CD4-positive, alpha-beta T cell treated with Interleukin-4 for 1 hour (primary cell): ENCODE results near the gene OTOP2.

Experiments used
- DNase-seq, 2 donors: peaks; one replicate each; pipeline ENCODE4 v3.0.0-alpha.2; 2020 to 2022

The OTOP2 gene

DNA sequence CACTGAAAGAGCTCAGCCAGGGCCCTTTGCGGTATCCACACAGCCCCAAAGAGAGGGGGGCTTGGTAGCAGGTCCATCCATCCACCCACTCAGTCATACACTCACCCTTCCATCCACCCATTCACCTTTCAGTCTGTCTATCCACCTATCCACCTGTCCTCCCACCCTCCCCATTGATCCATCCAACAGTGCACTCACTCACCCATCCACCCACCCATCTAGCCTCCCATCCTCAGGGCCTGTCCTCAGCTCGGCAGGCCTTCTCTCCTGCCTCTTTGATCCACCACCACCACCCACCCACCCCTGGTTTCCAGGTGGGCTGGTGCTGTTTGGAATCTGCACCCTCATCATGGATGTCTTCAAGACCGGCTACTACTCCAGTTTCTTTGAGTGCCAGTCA lies 1.2 kb downstream of the OTOP2 start:
- no peak for DNase-seq

DNA sequence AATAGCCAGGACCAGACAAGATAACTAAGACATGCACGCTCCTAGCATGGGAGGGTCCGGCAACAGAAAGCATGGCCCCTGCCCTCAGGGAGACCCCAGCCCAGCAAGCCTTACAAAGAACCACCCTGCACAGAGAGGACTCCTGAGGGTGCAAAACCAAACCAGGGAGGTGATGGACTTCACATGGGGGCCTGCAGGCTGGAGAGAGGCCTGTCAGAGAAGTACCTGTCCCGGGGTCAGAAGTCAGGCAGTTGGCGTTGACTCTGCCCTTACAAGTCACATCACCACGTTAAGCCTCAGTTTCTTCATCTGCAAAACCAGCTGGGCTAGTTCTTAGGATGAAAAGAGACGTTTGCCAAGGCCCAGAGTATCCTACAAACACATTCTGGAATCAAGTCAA lies 4.7 kb downstream of the OTOP2 start:
- no peak for DNase-seq

DNA sequence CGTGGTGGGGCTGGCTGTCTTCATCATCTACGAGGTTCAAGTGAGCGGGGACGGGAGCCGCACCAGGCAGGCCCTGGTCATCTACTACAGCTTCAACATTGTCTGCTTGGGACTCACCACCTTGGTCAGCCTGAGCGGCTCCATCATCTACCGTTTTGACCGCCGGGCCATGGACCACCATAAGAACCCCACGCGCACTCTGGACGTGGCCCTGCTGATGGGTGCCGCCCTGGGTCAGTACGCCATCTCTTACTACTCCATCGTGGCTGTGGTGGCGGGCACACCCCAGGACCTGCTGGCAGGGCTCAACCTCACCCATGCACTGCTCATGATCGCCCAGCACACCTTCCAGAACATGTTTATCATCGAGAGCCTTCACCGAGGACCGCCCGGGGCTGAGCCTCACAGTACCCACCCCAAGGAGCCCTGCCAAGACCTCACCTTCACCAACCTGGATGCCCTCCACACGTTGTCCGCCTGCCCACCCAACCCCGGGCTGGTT lies 6.5 kb downstream of the OTOP2 start:
- no peak for DNase-seq

DNA sequence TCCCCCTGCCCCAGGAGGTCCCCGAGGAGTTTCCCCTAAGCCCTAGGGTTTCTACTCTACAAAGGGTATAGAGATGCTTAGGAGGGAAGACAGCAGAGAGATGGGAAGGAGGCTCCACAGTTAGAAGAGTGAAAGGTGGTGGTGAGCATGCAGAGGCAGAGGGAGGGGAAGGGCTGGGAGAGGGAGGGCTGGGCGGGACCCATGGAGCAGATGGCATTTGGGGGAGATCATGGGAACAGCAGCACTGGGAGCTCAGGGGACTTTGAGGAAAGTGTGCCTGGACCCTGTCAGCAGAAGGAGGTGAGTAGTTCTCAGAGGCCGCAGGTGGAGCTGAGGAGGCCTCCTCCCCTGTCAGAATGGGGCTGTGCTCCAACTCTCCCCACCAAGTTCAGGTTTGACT lies 11.0 kb downstream of the OTOP2 start:
- no peak for DNase-seq

DNA sequence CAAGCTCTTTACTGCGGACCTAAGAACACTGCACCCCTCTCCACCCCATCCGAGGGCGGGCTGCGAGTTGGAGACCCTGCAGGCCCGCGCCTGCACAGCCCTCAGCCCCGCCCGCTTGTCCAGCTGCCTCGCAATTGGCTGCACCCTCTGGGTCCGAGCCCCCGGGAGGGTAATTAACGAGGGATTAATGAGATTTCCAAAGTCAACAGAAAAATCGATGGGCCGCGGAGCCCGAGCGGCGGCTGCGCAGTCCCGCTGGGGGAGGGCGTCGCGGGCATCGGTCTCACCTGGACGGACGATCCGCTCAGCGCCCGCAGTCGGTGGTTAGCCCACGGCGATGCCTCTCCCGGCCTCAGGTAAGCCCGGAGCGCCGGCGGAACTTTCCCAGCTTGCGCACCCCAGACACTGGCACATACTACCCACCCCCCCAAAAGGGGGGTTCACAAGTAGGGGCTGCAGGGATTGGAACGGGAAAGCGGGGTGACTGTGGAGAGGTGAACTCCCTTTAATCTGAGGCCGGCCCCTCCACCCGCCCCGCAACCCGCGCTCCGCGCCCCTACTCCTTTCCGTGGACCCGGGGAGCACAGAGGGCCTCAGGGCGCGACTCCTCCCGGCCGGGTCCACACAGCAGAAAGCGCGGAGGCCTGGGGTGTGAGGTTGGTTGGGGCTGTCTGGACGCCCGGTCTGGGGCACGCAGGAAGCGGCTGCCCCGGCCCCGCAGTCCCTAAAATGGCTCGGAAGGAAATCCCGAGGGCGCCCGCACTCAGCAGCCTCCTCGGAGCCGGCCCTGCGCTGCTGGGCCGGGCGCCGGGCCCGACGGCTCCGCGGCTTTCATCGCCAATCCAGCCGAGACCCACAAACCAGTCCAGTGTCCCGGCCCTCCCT lies 11.8 kb downstream of the OTOP2 start, which contains the start of gene OTOP3:
Gene OTOP3 (plus strand): TSS at position 314 of the 885 bp plus-strand sequence. CDS start 24 bp downstream, at position 338.
- no peak for DNase-seq

GRCh38 chr17:74936470-74936799 lies 12.4 kb downstream of the OTOP2 start:
- no peak for DNase-seq

GRCh38 chr17:74937064-74938051 lies 13.3 kb downstream of the OTOP2 start:
- DNase-seq, result no peak

DNA sequence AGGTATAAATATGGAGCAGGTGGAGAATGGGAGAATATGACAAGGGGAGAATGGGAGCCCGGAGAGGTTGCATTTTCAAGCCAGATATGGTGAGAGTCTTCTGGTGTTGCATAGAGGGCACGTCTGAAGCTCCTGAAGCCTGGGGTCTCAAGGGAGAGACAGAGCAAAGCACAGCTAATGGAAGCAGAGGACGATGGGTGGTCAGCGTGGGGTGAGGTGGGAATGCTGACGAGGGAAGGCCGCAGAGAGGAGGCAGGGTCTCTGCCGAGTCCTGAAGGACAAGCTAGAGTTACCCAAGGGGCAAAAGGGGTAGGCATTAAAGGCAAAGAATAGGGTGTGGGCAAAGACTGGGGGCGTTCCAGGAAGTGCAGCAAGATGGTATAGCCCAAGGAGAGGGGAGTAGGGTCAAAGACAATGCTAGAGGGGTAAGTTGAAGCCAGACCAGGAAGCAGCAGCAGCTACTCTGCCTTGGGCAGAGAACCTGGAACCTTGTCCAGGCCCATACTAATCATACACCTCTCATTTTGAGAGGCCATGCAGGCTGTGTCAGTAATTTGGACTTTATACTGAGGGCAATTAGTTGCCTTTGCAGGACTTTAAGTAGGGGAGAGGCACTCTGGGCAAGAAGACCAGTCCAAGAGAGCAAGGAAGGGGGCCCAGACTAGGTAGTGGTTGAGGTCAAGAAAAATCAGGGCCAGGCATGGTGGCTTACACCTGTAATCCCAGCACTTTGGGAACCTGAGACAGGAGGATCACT lies 14.3 kb downstream of the OTOP2 start:
- no peak for DNase-seq

DNA sequence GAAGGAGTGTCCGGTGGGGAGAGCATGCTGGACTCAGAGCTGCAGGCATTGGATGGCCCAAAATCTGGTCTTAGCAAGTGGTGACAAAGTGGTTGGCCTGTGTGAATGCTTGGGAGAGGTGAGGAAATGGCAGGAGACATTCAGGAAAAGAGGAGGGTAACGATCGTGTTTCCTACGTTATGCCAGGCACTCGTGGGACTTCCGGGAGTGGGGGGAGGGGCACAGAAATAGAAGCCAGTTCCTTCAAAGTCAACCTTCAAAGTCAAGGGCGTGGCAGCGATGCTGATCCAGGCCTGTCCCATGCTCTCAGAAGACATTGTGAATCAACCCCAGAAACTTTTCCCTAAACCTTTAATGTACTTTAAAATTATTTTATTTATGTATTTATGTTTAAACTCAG lies 15.5 kb downstream of the OTOP2 start:
- no peak for DNase-seq

GRCh38 chr17:74941128-74941725 lies 17.2 kb downstream of the OTOP2 start:
- no peak for DNase-seq

DNA sequence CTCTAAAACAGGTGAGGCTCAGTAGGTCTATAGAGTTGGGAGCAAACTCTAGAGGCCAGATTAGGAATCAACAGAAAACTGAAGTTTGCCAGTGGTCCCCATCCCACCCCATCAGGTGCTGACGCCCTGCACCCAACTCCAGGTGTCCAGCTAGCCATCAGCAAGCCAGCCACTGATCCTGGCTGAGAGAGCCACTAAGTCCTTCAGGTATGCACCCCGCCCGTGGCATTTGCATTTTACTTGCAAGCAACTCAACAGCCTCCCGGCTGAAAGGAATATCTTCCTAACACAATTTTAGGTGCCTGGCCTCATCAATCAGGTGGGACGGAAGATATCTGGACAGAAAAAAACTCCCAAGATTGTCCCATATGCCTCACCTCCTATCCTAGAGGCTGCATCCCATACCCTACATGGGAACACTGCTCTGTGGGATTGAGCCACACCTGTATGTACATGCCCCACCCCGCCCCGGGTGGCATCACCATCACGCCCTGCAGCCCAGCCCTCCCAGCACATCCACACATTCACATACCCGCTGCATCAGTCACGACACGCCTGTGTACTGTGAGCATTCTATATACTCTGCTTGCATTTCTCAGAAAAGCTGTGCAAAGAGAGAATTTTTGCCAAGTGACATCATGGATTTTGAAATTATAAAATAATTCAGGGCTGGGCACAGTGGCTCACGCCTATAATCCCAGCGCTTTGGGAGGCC lies 19.9 kb downstream of the OTOP2 start:
- DNase-seq, result no peak

DNA sequence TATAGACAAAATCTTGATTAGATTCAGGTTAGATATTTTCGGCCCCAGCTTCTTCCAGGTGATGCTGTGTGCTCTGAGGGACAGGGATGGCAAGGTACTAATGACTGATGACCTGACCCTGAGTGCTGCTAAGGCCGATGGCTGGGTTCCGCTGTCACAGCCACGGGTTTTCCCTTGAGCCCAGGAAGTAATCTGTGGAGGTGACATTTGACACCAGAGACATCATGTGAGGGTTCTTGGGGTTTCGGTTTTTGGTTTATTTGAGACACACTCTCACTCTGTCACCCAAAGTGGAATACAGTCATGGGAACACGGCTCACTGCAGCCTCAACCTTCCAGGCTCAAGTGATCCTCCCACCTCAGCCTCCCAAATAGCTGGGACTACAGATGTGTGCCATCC lies 21.5 kb downstream of the OTOP2 start:
- no peak for DNase-seq

- no peak for DNase-seq
Observed at GRCh38 chr17:74946641-74947040, 22.6 kb downstream of the OTOP2 start.

DNA sequence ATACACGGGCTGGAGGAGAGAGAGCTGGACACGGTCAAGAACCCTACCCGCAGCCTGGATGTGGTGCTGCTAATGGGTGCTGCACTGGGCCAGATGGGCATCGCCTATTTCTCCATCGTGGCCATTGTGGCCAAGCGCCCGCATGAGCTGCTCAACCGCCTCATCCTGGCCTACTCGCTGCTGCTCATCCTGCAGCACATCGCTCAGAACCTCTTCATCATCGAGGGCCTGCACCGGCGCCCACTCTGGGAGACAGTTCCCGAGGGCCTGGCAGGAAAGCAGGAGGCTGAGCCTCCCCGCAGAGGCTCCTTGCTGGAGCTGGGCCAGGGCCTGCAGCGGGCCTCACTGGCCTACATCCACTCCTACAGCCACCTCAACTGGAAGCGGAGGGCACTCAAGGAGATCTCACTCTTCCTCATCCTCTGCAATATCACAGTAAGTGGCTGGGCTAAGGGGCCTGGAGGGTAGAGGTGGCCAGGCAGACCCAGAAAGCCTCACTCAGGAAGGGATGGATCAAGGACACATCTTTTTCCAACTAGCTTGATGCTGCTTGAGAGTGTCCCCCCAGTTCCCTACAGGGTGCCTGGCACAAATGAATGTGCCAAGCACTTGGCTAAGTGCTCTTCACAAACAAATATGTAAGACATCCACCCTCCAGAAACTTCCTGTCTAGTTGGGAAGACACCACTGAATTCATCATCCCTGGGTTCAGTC lies 23.1 kb downstream of the OTOP2 start:
- DNase-seq, result no peak

GRCh38 chr17:74949455-74950115 lies 25.5 kb downstream of the OTOP2 start:
- DNase-seq, result no peak

DNA sequence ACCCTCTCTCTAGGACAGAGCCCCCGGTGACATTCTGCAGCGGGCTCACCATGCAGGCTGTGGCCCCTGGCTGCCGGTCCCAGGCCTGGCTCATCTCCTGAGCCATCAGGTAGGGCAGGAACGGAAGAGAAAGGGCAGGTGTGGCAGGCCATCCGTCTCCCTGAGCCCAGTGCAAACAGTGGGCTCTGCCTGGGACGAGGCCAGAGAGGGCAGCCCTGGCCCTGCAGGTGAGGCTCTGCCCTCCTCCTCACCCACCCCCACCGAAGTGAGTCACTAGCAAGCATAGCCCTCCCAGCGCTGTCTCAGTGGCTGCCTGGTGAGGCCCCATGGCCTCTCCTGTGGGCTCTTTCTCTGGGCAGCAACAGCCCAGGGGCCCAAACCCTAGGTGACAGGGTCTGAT lies 26.1 kb downstream of the OTOP2 start:
- DNase-seq, result no peak

DNA sequence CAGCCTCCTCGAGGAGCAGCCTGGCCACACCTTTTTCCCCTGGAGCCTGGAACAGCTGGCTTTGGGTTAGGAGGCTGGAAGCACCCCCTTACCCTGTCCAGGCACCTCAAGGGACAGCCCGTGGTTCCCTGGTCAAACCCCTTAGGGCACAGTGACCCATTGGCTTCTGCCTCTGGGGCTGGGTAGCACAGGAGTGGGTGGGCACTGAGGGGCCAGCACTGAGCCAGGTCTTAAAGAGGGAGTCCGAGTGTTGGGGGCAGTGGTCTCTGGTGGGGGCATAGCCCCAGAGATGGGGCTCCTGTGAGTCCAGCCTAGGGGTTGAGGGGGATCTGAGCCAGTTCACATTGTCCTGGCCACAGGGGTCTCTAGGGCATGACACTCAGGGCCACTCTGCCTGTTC lies 27.0 kb downstream of the OTOP2 start:
- no peak for DNase-seq

GRCh38 chr17:74951680-74952421 lies 27.8 kb downstream of the OTOP2 start:
- DNase-seq, result no peak

DNA sequence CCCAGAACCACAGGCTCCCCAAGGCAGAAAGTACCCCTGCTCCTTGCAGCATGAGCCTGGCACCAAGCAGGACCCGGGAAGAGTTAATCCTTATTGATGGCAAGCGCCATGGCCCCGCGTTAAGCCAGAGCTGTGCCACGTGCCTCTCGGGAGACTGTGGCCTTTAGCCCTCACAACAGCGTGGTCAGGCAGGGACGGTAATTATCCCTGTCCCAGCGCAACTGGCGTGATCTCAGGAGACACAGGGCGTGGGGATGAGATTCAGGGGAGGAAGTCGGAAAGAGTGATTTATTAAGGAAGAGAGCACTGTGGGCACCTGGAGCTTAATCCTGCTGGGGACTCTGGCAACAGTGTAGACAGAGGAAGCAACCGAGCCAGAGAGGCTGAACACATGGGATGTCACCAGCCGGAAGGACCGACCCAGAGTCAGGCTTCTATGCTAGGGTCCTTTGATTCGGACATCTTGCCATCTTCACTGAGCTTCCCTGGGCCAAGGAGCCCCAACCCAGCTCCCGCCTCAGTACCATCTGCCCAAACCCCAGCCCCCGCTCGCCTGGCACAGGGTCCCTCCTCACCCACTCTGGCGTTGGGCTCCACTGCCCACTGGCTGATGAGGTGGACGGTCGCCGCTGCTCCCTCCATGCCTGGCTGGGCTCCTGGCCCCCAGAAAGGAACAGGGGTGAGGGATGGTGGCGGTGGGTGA lies 28.5 kb downstream of the OTOP2 start:
- no peak for DNase-seq
